ENCODE data around the gene RAPGEF6. TPM values are rescaled to one million over a fixed set of nuclear protein-coding genes. Genes with fewer than 3 reads are reported as not detected.
A peak's percentile ranks its signal among the peaks of the same experiment; 100 is the strongest.

The RAPGEF6 gene
- total and polyA plus RNA-seq, 9 of the 15 experiments (the other 6 are each of a cell fraction or from before 2014, with no cell fraction given) = 2.7 to 23.4 (median 12.7) TPM

DNA sequence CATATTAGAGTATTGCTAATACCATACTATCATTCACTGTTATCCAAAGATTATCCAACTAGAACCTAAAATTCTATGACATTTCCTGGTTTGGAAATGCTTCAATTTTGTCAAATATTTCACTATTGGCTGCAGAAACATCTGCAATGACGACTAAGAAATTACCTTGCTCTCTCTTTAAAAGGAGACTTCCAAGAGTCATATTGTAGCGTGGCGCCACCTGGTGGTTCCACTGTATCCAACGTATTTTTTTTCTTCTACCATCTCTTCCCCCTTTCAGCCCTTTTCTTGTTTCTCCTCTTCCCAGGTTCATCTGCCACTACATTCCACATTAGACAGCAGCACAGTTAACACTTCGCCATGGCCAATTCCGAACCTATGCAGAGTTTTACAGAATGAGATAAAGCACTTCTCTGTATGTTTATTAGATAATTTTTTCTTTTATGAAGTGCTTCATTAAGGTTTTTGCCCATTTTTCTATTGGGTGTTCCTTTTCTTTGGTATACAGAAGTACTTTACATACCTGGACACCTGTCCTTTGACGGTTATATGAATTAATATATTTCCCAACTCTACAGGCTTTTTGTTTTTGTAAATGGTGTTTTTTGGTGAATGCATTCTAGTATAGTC is 217.7 kb downstream of the RAPGEF6 start (continued):
- TF ChIP-seq, protein P1, sequence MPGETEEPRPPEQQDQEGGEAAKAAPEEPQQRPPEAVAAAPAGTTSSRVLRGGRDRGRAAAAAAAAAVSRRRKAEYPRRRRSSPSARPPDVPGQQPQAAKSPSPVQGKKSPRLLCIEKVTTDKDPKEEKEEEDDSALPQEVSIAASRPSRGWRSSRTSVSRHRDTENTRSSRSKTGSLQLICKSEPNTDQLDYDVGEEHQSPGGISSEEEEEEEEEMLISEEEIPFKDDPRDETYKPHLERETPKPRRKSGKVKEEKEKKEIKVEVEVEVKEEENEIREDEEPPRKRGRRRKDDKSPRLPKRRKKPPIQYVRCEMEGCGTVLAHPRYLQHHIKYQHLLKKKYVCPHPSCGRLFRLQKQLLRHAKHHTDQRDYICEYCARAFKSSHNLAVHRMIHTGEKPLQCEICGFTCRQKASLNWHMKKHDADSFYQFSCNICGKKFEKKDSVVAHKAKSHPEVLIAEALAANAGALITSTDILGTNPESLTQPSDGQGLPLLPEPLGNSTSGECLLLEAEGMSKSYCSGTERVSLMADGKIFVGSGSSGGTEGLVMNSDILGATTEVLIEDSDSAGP (CRISPR knock-in tag; IDR thresholded peaks at IDR 0.05) = peak; percentile 81
- TF ChIP-seq PHTF2 (CRISPR knock-in tag; IDR thresholded peaks at IDR 0.05) (no peak), CBX5 (IDR thresholded peaks at IDR 0.05; ENCODE audit: borderline replicate concordance, low read depth) (no peak), WHSC1 (IDR thresholded peaks at IDR 0.05; ENCODE audit: low read length) (no peak), BRF2 (IDR thresholded peaks at IDR 0.05; ENCODE audit: borderline replicate concordance, insufficient read depth, insufficient read length) (no peak), STAG1 (CRISPR knock-in tag; IDR thresholded peaks at IDR 0.05; ENCODE audit: borderline replicate concordance) (peak; percentile 24; the same call in 1 of the 2 replicates), ZBTB5 (IDR thresholded peaks at IDR 0.05) (no peak), CUX1 (CRISPR knock-in tag; IDR thresholded peaks at IDR 0.05) (no peak)
- TF ChIP-seq, protein P2, sequence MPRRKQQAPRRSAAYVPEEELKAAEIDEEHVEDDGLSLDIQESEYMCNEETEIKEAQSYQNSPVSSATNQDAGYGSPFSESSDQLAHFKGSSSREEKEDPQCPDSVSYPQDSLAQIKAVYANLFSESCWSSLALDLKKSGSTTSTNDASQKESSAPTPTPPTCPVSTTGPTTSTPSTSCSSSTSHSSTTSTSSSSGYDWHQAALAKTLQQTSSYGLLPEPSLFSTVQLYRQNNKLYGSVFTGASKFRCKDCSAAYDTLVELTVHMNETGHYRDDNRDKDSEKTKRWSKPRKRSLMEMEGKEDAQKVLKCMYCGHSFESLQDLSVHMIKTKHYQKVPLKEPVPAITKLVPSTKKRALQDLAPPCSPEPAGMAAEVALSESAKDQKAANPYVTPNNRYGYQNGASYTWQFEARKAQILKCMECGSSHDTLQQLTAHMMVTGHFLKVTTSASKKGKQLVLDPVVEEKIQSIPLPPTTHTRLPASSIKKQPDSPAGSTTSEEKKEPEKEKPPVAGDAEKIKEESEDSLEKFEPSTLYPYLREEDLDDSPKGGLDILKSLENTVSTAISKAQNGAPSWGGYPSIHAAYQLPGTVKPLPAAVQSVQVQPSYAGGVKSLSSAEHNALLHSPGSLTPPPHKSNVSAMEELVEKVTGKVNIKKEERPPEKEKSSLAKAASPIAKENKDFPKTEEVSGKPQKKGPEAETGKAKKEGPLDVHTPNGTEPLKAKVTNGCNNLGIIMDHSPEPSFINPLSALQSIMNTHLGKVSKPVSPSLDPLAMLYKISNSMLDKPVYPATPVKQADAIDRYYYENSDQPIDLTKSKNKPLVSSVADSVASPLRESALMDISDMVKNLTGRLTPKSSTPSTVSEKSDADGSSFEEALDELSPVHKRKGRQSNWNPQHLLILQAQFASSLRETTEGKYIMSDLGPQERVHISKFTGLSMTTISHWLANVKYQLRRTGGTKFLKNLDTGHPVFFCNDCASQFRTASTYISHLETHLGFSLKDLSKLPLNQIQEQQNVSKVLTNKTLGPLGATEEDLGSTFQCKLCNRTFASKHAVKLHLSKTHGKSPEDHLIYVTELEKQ (CRISPR knock-in tag; IDR thresholded peaks at IDR 0.05) = no peak
- TF ChIP-seq, protein P3, sequence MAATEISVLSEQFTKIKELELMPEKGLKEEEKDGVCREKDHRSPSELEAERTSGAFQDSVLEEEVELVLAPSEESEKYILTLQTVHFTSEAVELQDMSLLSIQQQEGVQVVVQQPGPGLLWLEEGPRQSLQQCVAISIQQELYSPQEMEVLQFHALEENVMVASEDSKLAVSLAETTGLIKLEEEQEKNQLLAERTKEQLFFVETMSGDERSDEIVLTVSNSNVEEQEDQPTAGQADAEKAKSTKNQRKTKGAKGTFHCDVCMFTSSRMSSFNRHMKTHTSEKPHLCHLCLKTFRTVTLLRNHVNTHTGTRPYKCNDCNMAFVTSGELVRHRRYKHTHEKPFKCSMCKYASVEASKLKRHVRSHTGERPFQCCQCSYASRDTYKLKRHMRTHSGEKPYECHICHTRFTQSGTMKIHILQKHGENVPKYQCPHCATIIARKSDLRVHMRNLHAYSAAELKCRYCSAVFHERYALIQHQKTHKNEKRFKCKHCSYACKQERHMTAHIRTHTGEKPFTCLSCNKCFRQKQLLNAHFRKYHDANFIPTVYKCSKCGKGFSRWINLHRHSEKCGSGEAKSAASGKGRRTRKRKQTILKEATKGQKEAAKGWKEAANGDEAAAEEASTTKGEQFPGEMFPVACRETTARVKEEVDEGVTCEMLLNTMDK (IDR thresholded peaks at IDR 0.05; ENCODE audit: borderline replicate concordance, insufficient read depth, low read depth, low read length, poor library complexity, severe bottlenecking) = peak; percentile 46

Measured in K562 (cell line).